ENCODE data around the gene SETDB1. TPM values are rescaled to one million over a fixed set of nuclear protein-coding genes. Genes with fewer than 3 reads are reported as not detected.

The SETDB1 gene
- total and polyA plus RNA-seq, 10 donors = 16.9 to 82.4 (median 53.6) TPM

DNA sequence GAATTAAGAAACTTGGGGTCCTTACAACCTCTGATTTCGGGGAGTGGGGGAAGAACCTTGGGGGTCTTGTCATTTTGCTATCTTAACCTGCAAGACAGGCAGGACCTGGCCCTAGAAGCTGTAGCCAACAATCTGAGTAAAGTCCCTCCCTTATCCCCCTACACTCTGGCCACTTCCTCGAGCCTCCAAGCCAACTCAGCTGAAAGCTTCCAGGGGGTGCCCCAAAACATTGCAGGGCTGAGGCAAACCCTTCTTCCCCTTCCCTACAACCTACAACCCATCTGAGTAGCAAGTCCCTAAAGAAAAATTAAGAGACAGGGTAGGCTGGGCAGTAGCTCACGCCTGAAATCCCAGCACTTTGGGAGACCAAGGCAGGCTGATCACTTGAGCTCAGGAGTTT, 43.5 kb downstream of the SETDB1 start:
- no peak for TF ChIP-seq POLR2A (IDR thresholded peaks at IDR 0.05)
- TF ChIP-seq POLR2AphosphoS5 (IDR thresholded peaks at IDR 0.05) = no peak
- TF ChIP-seq CTCF (IDR thresholded peaks at IDR 0.05 in 8 of 11, conservative IDR thresholded peaks at IDR 0.05 in 3 of 11) = no peak
- WGBS, 5 donors = 71 to 85% (median 77%) methylated on average over 3 of the region's 3 CpGs
- Histone ChIP-seq H3K4me1 (peaks cover 24 to 46% (median 40%) of the 10 kb centered on the region in 6 donors), H3K27ac (peak overlapping the region in 2 of 8 donors; percentile 30 to 97), H3K36me3 (peaks cover 0 to 47% (median 46%) of the 10 kb centered on the region in 6 donors), H3K9me3 (no peaks in the 10 kb centered on the region), H3K4me3 (no peak overlapping the region), H3K27me3 (replicated peaks in 1 of 7) (no peaks in the 10 kb centered on the region)
- intact Hi-C loops (cut with DNase I; ENCODE audit: low total_unique reads) = loop anchor here (10.0 kb wide), 1 partner anchor 45 kb away; the partner anchor contains the start of gene SETDB1
- DNase-seq = peak; percentile 24

- H3K4me3 ChIP-seq = peak overlapping the region in 1 of 8 donors; percentile 90
- peaks cover 0 to 34% (median 32%) of the 10 kb centered on the region in 6 donors for H3K36me3 ChIP-seq
- DNase-seq = peak; percentile 71
- no peaks in the 10 kb centered on the region for H3K9me3 ChIP-seq
- H3K4me1 ChIP-seq = peaks cover 28 to 57% (median 49%) of the 10 kb centered on the region in 6 donors
- H3K27me3 ChIP-seq (replicated peaks in 1 of 7) = no peaks in the 10 kb centered on the region
- 60 to 70% (median 64%) methylated on average over 11 of the region's 11 CpGs for WGBS, 5 donors
- peak overlapping the region in 7 of 8 donors; percentile 44 to 97 (median 95) for H3K27ac ChIP-seq
- intact Hi-C loops (cut with DNase I; ENCODE audit: low total_unique reads) = loop anchor here (10.0 kb wide), 1 partner anchor 46 kb away; the partner anchor contains the start of gene SETDB1
- TF ChIP-seq CTCF (IDR thresholded peaks at IDR 0.05 in 8 of 11, conservative IDR thresholded peaks at IDR 0.05 in 3 of 11) = no peak
- peak; percentile 24 to 64 (median 45) for TF ChIP-seq POLR2AphosphoS5 (IDR thresholded peaks at IDR 0.05)
- TF ChIP-seq POLR2A (IDR thresholded peaks at IDR 0.05) = no peak
These were observed 44.8 kb downstream of the SETDB1 start for GRCh38 chr1:150970808-150971582.

DNA sequence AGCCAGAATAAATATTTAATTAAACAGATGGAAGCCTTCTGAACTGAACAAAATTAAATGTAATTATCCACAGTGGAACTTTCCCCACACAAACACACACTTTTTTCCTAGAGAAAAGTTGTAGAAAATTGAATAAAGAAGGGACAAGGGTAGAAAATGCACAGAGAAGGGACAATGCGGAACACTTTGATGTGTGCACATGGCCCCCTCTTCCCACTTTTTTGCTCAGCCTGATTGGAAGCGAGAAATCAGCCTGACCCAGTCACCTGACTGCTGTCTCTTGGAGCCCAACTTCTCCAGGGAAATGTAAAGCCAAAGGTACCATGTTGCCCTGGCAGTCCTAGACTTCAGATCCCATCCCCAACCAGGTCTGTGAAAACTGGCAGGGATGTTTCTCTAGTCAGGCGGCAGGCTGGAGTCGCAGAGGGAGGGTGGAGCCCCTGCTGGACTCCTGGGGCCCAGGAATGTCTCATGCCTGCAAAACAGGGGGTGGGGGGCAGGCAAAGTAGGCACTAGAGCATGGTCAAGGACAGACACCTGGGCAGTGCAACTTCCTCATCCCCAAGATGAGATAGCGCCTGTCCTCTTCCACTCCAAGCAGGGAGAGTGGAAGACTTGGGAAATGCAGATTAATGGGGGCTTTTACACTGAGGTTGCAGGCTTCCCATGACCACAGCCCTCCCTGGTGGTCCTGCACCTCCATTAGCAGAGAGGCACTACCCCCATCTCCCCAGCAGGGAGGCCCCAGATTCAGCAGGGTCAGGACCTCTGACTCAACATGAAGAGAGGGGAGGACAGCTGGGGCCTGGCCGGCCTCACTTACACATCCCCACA, 45.6 kb downstream of the SETDB1 start:
- intact Hi-C loops (cut with DNase I; ENCODE audit: low total_unique reads) = loop anchor here (10.0 kb wide), 1 partner anchor 47 kb away; the partner anchor contains the start of gene SETDB1

More for the DNA sequence above, 45.6 kb downstream of the SETDB1 start:
- no peaks in the 10 kb centered on the region for H3K9me3 ChIP-seq
- H3K27ac ChIP-seq = peak overlapping the region in 7 of 8 donors; percentile 39 to 97 (median 95)
- H3K4me1 ChIP-seq = peaks cover 32 to 66% (median 57%) of the 10 kb centered on the region in 6 donors
- H3K4me3 ChIP-seq = peak overlapping the region in 3 of 8 donors; percentile 67 to 90 (median 74)
- WGBS, 5 donors = 78 to 85% (median 80%) methylated on average over 5 to 6 of the region's 6 CpGs
- TF ChIP-seq POLR2AphosphoS5 (IDR thresholded peaks at IDR 0.05) = no peak
- no peak for TF ChIP-seq CTCF (IDR thresholded peaks at IDR 0.05 in 8 of 11, conservative IDR thresholded peaks at IDR 0.05 in 3 of 11)
- no peak for TF ChIP-seq POLR2A (IDR thresholded peaks at IDR 0.05)
- DNase-seq = peak; percentile 58
- H3K27me3 ChIP-seq (replicated peaks in 1 of 7) = no peaks in the 10 kb centered on the region
- peaks cover 0 to 26% (median 24%) of the 10 kb centered on the region in 6 donors for H3K36me3 ChIP-seq
